GM18507 (cell line): ENCODE measurements around the gene GYG2.
"Not testable (repeated sequence)": the region's sequence is repeated elsewhere in the genome, so short reads cannot be mapped to it uniquely, and the experiment has no call there.

Experiments used
- DNase-seq: peaks from one replicate; pipeline ENCODE4 v3.0.0; 2011; ENCODE audit warnings: low read depth; ENCODE audit not compliant: insufficient read length; ENCODE audit errors: extremely low spot score
- FAIRE-seq: peaks from 2 replicates; lab custom pipeline; 2011; peaks lifted over from hg19 to GRCh38; lab: Jason Lieb, UNC

GYG2 gene

DNA sequence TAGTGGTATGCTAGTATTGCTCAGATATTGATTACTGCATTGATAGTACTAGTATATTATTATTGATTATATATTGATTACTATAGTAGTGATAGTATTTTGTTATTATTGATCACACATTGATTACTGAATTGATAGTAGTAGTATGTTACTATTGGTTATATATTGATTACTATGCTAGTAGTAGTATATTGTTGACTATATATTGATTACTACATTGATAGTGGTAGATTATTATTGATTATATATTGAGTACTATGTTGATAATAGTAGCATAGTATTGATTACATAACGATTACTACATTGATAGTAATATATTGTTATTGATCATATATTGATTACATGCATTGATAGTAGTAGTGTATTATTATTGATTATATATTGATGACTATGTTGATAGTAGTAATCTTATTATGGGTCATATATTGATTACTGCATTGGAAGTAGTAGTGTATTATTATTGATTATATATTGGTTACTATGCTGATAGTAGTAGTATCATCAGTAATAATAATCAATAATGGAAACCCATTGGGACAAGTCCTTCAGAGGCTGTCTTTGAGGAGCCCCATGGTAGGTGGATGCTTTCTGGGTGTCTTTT lies 30.6 kb downstream of the GYG2 start:
- FAIRE-seq = no peak
- no peak for DNase-seq

DNA sequence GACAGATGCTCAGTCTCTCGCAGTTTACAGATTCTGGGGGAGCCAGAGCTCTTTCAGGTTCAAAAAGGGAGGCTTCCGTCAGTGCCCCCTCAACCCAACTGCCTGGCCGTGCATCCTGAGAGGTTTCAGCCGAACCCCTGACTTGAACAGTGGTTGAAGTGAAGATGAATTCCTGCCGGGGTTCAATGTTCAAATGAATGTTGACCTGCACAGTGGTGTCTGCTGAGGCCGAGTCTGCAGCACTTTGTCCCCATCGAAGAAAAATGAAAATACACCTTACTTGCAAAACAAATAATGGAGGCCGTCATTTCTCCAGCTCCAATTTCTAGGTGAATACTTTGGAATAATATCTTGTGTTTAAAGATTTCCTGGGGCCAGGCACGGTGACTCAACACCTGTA lies 33.7 kb downstream of the GYG2 start:
- no peak for DNase-seq
- FAIRE-seq = no peak

DNA sequence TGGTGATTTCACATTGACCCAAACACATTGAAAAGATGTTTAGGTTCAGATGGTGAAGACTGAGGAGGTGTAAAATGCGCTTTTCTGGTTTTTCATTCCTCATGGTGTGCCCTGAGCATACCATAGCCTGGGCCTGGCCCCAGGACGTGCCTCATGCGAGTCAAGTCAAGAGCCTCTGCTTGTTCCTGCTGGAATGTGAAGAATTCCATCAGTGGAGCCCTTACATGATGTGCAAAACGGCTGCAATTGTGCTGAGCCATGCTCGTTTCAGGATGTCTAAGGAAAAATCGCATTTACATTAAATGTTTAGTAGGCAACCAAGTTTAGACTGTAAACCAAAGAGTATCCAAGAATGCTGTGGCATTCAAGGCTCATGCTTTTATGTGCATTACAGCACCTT lies 34.9 kb downstream of the GYG2 start:
- FAIRE-seq (no peak), DNase-seq (no peak)

DNA sequence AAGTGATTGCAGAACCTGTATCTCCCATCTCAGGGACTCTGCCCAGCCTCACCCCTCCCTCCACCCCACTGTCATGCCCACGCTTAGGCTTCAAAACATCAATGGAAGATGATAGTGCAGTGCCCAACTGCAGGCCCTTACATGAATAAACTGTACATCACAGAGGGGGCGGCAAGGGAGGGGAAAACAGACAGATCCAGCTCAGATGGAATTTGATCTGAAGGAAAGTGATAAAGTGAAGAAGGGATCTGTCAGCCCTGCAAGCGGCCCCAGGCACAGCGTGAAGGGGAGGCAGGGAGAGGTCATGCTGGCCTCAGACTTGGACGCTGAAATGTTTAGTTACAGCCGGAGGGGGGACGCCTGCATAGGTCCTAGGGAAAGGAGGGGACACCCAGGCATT lies 38.5 kb downstream of the GYG2 start:
- FAIRE-seq = no peak

DNA sequence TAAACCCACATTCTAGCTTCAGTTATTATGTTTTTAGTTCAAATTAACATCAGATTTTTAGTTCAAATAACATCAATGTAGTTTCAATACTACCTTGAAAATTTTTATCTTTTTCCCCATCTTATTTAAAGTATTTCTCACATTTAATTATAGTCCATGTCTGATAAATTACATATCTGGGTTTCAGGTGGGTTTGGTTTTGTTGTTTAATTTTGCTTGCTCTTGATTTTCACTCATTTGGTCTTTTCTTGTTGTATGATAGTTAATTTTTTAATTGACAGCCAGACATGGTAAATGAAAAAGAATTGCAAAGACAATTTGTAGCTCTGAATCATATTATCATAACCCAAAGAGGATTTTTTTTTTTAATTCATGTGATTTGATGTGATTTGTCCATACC lies 41.9 kb downstream of the GYG2 start:
- DNase-seq (no peak), FAIRE-seq (no peak)

More for the DNA sequence above, 38.5 kb downstream of the GYG2 start:
- DNase-seq = no peak

DNA sequence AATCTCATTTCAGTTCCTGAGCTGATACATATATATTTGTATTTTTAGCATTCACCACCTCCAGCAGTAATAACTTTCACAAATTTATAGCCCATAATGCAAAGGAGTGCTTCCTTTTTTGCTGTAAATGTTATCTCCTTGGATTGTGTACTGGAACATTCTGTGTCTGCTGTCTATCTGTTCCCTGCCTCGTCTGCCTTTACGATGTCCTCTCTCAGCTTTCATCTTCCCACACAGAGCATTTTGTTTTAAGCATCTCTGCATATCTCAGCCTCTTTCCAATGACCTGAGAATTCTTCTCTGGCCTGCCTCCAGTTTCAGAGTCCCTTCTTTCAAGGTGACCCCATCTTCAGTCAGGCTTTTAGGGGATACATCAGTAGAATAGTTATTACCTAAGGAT lies 43.1 kb downstream of the GYG2 start:
- no peak for FAIRE-seq
- no peak for DNase-seq

DNA sequence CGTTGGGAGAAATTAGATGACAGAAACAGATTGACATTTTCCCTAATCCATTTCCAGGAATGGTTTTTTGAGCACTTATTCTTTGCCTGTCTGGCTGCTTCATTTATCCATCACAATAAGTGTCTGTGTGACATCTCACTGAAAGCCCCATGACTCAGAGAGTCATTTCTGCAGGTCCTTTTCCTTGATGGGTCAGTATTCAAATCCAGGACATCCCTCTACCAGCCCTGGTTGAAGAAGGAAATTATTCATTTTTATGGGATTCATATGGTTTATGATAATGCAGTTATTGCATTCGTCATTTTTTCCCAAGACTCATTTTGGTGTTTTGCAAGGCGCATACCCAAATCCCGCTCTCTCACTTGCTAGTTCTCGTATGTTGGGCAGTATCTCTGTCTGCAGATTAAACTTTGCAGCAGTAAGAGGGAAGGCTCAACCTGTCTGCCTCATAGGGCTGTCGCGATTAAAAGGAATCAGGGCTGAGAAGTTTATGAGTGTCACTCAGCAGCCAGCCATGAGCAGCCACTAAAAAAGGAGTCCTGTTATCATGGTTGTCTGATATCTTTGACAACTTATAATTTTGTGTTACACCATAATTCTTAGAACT lies 44.0 kb downstream of the GYG2 start:
- DNase-seq (no peak), FAIRE-seq (no peak)

DNA sequence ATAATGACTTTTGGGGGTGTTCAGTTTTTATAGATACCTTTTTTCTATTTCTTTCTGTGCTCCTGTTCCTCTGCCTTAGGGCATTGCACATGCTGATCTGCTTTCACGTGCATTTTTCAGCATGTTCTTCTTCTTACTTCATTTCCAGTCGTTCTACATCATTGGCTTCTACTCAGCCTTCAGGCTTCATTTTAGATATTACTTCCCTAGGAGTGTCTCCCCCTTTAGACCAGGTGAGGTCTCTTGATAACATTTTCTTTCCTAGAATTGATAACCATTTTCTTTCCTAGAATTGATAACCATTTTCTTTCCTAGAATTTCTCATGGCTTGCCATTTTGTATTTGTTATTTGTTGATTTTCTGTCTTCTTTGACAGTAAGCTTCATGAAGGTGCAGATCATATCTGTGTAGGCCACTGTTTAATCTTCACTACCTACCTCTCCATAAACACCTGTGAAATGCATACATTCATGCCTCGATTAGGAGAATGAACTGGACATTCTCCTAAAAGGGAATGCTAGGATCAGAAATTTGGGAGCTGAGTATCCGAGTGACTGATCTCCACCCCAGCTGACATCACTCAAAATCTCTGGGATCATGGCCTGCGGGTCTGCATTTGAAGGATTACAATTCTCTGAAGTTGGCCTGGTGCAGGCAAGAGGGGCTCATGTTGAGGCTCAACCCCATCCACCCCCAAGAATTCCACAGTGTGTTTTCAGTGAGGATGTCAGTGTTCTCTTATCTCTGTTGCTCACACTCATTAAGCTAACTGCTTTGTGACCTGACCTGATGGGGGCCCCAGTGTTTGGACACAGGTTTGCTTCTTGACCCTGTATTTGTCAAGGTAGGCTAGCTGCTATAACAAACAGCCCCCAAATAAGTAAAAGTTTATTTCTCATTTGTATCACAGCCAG lies 45.7 kb downstream of the GYG2 start:
- FAIRE-seq = no peak
- DNase-seq = no peak

DNA sequence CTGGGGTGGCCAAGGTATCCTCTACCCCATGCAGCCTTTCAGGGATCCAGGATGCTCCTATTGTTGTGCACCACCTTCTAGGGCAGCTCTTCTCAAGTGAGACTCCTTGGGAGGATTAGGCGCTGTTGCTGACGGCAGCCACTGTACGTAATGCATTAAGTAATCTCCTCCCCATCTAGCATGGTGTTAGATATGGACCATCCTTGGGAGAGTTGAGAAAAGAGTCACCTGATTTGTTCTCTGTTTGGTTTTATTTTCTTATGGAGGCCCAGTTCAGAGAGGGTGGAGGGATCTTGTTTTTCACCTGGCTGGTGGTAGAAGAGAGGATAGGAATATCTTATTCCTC lies 46.4 kb downstream of the GYG2 start:
- DNase-seq = no peak
- FAIRE-seq = no peak

DNA sequence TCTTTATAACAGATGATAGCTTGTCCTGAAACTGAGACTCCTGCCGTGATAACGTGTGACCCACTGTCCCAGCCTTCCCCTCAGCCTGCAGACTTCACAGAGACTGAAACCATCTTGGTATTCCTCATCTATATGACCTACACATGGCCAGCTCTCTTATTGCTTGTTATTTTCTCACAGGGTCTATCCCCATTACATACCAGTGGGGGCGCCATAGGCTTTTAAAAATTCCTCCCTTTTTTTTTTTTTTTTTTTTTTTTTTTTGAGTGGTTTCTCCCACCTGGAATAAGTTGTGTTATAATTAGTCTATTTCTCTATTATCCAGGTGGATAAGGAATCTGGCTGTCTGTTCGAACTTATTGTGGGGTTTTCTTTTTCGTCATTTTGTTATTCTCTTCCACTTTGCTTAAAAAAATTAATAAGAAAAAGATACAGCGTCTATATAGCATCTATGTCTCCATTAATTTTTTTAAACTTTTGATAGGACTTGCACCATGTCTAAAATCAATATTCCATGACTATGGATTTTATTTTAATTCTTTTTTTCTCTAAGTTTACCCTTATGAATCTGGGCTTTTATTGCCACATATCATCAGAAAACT lies 47.2 kb downstream of the GYG2 start:
- DNase-seq (no peak), FAIRE-seq (no peak)

DNA sequence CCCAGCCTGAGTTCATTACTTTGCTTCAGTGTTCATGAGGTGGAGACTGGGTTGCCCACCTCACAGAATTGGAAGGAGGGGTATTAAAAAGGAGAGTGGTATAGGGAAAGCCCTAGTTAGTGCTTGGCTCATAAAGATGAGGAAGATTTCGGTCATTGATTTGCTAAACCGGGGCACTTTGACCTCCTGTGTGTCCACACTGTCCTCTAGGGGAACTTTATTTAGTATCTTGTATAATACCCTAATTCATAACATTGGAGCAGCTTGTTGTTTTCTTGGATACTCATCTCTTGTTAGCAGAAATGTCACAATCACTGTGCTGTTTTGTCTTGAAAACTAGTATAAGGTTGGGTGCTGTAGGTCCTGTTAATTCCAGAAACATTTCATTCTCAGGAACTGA lies 49.8 kb downstream of the GYG2 start:
- no peak for DNase-seq
- no peak for FAIRE-seq

DNA sequence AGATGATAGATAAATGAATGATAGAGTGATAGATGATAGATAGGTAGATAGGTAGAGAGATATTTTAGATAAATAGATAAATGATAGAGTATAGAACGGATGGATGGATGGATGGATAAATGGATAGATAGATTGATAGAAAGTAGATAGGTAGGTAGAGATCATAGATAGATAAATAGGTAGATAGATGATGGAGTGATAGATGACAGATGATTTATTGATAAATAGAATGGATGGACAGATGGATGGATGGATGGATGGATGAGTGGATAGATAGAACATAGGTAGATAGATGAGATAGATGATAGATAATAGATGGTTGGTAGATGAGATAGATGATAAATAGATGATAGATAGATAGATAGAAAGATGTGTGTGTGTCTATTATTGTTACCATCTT lies 50.9 kb downstream of the GYG2 start:
- DNase-seq = no peak
- no peak for FAIRE-seq

DNA sequence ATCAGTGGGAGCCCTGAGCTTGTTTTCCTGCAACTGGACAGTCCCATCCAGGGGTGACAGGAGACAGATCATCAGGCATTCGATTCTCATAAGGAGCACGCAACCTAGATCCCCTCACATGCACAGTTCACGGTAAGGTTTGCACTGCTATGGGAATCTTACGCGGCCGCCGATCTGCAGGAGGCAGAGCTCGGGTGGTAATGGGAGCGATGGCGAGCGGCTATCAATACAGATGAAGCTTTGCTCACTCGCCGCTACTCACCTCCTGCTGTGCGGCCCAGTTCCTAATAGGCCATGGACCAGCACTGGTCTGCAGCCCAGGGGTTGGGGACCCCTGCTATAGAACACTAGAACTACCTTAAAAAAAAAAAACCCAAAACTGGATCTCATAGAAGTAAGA lies 55.0 kb downstream of the GYG2 start:
- no peak for DNase-seq
- FAIRE-seq = no peak

DNA sequence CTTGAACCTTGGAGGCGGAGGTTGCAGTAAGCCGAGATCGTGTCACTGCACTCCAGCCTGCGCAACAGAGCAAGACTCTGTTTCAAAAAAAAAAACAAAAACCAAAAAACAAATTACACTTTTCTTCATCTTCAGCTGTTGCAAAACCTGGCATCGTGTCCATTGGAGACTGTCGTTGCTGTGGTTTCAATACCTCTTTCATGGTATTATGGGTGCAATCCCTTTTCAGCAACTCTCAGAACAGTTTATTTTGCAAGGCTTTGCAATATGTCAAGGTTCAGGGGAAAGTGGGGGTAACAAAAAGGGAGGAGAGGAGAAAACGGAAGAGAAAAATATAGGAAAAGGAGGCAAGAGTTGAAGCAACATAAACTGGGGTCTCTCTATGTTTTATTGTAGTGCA lies 59.6 kb downstream of the GYG2 start:
- FAIRE-seq (no peak), DNase-seq (no peak)

DNA sequence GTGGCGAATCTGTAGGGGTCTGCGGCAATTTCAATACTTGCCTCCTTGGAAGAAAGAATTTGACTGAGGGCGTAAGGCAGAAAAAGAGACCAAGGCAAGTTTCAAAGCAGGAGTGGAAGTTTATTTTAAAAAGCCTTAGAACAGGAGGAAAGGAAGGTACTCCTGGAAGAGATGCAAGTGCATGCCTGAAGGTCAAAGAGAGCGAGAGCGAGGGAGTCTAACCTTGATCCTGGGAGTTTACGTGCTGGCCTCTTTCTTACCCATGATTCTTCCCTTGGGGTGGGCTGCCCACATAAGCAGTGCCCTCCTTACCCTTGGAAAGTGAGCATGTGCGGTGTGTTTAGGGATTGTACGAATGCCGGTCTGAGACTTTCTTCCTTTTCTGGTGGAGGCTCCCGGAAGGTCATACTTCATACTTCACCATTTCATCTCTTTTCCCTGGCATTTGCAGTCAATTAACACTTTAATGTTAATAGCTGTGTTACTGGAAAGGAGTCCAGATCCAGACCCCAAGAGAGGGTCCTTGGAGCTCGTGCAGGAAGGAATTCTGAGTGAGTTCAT lies 60.4 kb downstream of the GYG2 start:
- DNase-seq (no peak), FAIRE-seq (no peak)

DNA sequence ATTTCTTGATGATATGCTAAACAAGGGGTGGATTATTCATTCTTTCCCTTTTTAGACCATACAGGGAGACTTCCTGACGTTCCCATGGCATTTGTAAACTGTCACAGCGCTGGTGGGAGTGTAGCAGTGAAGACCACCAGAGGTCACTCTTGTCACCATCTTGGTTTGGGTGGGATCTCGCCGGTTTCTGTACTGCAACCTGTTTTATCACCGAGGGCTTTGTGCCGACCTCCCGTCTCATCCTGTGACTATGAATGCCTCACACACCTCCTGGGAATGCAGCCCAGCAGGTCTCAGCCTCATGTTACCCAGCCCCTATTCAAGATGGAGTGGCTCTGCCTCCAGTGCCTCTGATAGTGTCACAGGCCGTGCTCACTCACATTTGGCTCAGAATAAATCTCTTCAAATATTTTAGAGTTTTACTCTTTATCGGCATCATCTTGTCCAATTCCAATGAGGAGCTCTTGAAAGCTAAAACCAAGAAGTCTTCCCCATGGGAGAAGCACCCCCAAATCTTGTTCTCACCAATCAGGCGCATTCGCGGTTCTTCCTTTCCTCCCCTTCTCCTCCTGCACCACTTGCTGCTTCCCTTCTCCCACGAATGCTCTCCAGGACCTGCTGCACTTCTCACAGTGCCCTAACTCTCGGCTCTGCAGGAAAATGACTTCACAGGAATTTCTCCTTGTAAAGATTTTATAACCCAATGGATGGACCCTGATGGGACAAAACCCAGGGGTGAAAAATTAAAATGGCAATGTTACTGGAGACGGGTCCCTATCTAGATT lies 61.2 kb downstream of the GYG2 start:
- not testable (repeated sequence) for DNase-seq, FAIRE-seq

DNA sequence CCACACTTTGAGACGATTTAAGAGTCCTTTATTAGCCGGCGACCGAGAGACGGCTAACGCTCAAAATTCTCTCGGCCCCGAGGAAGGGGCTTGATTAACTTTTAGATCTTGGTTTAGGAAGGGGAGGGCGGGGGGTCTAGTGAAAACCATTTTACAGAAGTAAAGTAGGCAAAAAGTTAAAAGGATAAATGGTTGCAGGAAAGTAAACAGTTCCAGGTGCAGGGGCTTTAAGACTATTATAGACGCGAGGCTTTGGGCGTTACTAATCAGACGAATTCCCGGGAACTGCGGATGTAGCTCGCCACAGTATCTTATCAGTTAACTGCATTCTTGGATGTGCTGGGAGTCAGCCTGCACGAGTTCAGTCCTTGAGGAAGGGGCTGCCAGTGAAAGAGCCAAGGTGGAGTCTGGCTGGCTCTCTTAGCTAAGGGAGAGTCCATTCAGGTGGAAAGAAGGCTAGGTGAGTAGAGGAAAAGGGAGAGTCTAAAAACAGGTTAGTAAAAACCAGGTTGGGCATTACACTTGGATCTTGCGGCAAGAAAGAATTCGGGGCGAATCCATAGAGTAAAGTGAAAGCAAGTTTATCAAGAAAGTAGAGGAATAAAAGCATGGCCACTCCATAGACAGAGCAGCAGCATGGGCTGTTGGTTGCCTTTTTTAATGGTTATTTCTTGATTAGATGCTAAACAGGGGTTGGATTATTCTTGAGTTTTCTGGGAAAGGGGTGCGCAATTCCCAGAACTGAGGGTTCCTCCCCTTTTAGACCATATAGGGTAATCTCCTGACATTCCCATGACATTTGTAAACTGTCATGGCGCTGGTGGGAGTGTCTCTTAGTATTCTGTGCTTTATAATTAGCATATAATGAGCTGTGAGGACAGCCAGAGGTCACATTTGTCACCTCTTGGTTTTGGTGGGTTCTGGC lies 62.1 kb downstream of the GYG2 start:
- DNase-seq, FAIRE-seq: not testable (repeated sequence)

DNA sequence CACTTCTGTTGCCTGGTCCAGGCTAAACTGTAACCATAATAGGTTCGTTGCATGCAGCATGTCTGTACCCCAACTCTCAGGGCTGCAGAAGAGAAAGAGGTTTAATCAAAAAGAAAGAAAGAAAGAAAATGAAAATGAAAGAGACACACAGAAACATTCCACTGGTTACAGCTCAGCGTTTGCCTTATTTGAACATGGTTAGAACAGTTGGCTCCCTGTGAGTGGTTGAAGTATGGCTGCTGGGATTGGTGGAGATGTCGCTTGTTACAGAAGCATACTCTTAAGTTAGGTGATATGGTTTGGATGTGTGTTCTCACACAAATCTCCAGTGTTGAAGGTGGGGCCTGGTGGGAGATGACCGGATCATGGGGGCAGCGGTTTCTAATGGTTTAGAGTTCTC lies 64.1 kb downstream of the GYG2 start:
- DNase-seq (no peak), FAIRE-seq (no peak)
